ENCODE measurements around the gene AMTN.

The AMTN gene

GRCh38 chr4:70564033-70564432, 45.7 kb downstream of the AMTN start:
- DNase-seq (ENCODE audit: low read depth) = no peak

GRCh38 chr4:70570796-70571195, 52.4 kb downstream of the AMTN start:
- DNase-seq (ENCODE audit: low read depth) = no peak

DNA sequence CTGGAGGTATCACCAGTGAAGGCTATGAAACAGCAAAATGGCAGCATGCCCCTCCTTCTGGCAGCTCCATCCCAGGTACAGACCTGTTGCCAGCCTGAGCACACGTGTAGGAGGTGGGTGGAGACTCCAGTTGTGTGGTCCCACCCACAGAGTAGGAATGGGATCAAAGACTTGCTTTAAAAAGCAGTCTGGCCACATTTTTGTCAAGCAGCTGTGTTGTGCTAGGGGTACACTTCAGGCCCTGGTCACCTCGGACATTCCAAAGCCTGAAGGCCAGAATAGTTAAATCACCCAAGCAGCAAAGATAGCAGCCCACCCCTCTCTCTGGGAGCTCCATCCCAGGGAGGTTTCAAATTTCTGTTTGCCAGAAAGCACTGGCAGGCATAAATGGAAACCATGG, 53.4 kb downstream of the AMTN start:
- no peak for DNase-seq (ENCODE audit: low read depth)

DNA sequence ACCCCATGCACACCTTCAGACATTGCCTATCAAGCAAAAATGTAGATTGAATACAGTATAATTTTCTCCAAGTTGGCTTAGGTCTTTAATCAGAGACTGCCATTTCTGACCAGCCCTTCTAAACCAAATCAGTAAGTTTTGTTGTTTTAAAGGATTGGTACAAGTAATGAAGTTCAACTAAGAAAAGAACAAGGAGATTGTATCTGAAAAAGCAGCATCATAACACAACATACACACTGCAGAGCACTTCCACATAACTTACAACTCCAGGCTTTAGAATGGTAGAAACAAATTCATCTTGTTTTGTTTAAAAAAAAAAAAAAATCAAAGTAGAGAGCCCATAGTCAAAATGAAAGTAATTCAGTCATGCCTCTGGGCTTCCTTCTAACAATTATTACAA, 57.6 kb downstream of the AMTN start:
- DNase-seq (ENCODE audit: low read depth) = no peak

DNA sequence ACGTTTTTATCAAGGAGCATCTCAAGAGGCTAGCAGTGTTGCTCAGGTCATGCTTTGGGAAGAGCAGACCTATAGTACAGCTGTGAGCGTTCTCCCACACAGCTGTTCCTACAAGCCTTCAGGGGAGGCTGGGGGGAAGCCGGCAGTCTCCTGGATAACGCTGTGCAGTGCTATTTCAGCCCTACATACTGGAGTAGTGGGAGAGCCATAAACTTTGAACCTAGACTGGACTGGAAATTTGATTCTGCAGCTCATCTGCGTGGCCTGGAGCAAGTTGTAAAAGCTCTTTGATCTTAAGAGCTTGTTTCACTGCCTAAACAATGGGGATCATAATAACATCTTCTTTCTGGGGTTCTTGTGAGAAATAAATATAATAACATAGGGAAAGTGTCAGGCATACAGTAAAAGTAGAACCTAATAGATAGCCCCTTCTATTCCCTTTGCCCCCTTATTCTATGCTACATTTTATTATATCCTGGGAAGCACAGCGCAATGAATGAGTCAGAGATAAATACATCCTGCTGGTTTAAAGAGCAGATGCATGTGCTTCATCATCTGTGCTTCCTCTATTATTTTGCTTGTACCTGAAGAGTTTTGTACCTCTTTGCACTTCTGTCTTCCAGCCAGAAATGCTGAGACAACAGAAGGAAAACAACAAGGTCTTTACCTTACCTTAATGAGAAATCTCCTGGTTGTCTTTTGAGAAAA, 59.0 kb downstream of the AMTN start:
- no peak for DNase-seq (ENCODE audit: low read depth)

DNA sequence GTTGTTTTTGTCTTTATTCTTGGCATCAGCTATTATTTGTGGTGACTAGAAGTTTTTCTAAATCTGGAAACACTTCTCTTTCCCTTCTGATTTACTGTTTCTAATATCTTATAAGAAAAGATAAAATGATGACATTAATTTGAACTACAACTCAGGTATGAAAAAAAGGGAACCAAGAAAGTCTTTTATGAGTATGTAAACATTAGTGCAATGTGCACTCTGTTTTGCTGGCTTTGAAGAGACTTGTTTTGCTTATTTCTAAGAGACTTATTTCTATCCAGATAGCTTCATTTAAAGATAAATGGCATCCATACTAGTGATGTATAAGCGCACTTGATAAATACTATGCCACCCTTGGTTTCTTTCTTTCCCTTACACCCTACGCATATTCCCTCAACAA, 63.6 kb downstream of the AMTN start:
- no peak for DNase-seq (ENCODE audit: low read depth)

Data from stimulated activated CD8-positive, alpha-beta memory T cell treated with anti-CD3 and anti-CD28 coated beads, Interleukin-15, amount 100 ng/mL, for 24 hours (primary cell).